IPS-18c (cell line): ENCODE results near the gene SCLY.

Experiments used
- H3K4me3 ChIP-seq: 2 replicates; pipeline ENCODE4 v1.7.0; 2013; ENCODE audit warnings: low read depth, mild to moderate bottlenecking, low read length, moderate library complexity; ENCODE audit not compliant: insufficient read depth
- H3K9me3 ChIP-seq: one replicate; pipeline ENCODE4 v1.6.1; 2013; ENCODE audit warnings: mild to moderate bottlenecking, low read length, moderate library complexity; ENCODE audit not compliant: control insufficient read depth, insufficient read depth

SCLY gene

DNA sequence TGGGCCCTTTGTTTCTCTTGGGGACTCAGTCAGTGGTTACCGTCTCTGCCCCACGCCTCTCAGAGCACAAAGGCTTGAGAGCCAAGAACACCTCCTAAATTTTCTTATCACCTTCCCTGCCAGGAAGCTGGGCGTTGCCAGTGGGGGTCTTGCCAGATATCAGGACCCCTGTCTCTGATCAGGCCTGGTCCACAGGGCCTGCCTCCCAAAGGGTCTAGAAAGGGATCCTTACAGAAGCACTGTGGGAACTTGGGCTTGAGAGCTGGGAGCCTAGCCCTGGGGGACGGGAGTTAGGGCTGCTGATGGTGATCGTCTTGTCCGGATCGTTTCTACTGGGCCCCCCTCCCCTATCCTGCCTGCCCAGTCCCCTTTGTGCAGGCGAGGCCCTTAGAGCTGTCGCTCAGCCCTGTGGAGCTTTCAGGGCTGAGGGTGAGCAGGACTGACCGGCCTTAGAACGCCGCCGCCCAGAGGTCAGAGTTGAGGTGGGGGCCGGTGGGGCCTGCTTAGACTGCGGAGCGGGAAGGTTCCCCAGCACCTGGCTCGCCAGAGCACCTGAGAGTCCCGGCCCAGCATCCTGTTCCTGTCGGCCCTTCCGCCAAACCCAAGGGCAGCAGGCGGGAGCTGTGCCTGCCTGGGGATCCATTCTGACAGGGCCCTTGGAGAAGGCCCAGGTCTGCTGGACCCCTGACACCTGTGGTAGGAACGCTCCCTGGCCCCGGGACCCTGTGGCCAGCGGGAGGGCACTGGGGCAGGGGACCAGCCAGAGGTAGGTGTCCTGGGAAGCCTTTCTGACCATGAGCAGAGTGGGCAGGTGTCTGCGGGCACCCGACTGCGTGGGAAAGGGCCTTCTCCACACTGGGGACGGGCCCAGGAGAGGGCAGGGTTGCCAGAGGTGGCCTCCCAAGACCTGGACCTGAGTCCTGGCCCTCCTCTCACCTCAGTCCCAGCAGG, 40.3 kb downstream of the SCLY start:
- H3K9me3 ChIP-seq: no peaks in the 10 kb centered on the region
- H3K4me3 ChIP-seq: no peak overlapping the region

DNA sequence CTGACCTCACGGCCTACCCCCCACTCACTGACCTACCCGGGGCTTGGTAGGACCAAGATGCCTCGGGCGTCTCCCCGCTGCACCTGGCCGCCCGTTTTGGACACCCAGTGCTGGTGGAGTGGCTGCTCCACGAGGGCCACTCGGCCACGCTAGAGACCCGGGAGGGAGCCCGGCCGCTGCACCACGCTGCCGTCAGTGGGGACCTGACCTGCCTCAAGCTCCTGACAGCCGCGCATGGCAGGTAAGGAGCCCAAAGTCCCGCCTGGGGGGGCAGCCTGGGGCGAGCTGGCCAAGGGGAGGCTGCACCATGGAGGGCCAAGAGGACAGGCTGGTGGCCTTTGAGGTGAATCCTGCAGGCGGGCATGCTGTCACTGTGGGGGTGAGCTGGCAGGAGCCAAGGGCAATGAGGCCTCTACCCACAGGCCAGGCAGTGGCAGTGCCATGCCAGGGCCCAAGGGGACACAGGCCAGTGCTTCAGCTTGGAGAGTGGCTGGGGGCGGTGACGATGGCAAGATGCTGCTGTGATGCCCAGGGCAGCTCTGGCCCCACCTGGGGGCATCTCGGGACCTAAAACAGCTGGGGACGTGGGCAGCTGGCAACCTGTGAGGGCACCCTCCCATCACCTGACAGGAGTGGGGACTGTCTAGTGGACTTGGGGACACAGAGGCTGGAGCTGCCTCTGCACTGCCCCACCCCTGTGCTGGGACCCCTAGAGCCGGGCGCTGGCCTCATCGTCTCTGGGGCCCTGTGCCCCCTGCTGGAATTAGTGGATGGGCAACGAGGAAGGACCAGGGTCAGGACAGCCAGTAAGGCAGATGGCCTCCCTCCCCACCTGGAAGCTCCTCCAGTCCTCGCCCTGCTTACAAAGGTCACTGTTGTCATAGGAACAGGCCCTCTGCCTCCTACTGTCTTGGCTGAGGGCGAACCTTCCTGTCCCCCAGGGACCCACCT, 41.4 kb downstream of the SCLY start:
- Histone ChIP-seq H3K9me3 (no peaks in the 10 kb centered on the region), H3K4me3 (no peak overlapping the region)

DNA sequence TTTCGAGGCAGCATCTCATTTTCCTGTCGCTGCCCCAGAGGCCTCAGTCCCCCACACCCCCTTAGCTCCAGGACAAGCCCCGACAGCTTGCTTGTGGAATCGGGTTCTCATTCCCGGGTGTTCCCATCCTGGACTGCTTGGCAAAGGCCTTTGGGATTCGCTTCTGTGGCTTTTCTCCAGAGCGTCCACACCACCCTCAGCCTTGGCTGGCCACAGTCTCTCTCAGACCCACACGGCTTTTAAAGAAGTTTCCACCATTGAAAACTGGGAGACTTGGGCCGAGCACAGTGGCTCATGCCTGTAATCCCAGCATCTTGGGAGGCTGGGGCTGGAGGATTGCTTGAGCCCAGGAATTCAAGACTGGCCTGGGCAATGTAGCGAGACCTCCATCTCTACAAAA, 42.1 kb downstream of the SCLY start:
- no peak overlapping the region for H3K4me3 ChIP-seq

DNA sequence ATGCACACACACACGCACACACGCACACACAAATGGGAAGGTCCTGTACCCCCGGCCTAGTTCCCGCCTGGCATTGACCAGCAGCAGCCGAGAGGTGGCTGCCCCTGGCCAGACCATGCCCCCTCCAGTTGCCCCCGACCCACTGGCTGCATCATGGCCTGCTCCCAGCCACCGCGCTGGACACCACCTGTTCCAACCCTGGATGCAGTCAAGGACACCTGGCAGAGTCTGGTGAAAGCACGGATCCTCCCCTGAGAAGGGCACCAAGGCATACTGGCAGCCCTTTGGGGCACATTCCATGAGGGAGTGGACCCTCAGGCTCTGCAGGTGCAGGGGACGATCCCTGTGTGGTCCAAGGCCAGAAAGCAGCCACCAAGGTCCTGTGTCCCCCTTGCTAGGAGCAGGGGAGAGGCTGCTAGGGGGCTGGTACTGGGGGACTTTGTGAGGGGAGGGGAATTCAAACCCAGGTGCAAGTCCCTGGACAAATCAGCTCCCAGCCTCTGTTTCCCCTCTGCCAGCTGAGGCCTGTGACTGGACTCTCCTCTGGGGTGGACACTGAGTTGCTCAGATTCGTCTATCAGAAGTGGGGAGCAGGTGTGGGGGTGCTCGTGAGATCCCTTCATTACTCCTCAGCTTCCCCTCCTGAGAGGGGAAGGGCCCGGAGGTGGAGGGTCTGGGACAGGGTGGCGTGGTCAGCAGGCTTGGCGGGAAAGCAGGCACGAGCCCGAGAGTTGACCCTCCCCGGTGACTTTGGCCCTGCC, 42.8 kb downstream of the SCLY start:
- H3K9me3 ChIP-seq: no peaks in the 10 kb centered on the region
- no peak overlapping the region for H3K4me3 ChIP-seq

More for the DNA sequence above, 42.1 kb downstream of the SCLY start:
- H3K9me3 ChIP-seq: no peaks in the 10 kb centered on the region

GRCh38 chr2:238104226-238104690, 43.5 kb downstream of the SCLY start:
- Histone ChIP-seq H3K9me3 (no peaks in the 10 kb centered on the region), H3K4me3 (no peak overlapping the region)

GRCh38 chr2:238104691-238105371, 44.0 kb downstream of the SCLY start:
- no peaks in the 10 kb centered on the region for H3K9me3 ChIP-seq
- H3K4me3 ChIP-seq: no peak overlapping the region

DNA sequence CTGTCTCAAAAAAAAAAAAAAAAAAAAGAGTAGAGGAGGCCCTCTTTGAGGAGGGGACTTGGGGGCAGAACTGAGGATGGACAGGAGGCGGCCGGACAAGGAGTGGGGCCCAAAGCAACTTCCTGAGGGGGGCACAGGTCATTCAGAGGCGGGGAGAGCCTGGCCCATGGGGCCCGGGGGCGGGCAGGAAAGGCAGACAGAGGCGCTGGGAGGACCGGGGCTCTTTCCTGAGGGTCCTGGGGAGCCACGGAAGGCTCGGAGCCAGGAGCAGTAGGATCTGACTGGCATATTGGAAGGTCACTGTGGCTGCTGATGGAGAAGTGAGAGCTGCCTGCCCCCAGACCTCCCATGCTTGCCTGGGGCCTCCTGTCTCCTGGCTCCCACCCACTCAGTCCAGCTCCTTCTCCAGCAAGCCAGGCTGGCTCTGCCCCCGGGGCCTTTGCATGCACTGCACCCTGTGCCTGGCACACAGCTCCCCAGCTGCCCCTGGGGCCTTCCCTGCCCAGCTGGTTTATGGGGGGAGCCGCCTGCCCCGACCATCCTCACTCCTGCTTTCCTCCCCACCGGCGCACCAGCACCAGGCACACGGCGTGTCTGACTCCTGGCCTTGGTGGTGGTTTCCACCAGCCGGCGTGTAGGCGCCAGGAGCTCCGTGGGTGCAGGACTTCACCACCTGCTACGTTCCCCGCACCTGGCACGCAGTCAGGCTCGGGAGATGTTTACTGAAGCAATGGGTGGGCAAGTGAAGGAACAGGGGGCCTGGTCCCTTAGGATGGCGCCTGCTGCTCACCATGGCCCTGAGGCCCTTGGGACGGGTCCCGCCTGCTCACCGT, 44.9 kb downstream of the SCLY start:
- Histone ChIP-seq H3K4me3 (no peak overlapping the region), H3K9me3 (no peaks in the 10 kb centered on the region)

- H3K4me3 ChIP-seq: no peak overlapping the region
Observed at GRCh38 chr2:238106339-238106697, 45.5 kb downstream of the SCLY start.

DNA sequence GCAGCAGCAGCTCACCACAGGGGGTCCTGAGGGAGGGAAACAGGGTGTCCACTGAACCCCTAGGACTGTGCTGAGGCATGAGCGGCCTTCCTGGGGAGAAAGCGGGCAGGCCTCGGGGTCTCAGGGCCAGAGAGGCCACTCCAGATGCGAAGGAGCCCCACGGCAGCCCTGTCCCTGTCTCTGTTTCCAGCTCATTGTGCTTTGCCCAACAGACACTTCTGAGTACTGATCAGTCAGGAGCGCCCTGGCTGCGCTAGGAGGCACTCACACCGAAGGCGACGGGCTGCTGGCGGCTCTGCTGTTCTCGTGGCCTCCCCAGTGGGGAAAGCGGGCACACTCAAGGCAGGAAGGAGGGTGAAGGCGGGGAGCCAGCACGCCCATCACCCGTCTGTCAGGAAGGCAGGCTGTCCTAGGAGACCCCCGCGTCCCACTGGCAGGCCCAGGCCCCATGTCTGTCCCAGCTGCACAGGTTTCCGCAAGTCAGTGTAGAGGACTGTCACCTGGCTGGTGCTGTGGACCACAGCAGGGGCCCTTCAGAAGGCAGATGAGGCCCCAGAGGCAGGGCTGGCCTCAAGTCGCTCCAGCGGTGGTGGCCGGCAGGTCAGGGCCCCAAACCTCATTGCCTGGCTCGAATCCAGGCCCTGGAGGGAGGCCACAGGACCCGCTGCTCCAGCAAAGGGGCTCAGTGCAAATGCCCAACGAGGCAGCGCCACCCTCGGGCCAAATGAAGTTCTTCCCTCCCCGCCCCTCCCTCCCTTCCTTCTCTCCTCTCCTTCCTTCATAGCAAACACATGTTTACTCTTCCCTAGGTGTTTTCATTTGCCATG, 46.1 kb downstream of the SCLY start:
- H3K4me3 ChIP-seq: no peak overlapping the region; the same call in 1 of the 2 replicates
- no peaks in the 10 kb centered on the region for H3K9me3 ChIP-seq

More at GRCh38 chr2:238106339-238106697, 45.5 kb downstream of the SCLY start:
- no peaks in the 10 kb centered on the region for H3K9me3 ChIP-seq

- no peak overlapping the region for H3K4me3 ChIP-seq
Observed at GRCh38 chr2:238107525-238108422, 47.0 kb downstream of the SCLY start.

GRCh38 chr2:238108423-238109183, 47.8 kb downstream of the SCLY start:
- Histone ChIP-seq H3K9me3 (no peaks in the 10 kb centered on the region), H3K4me3 (no peak overlapping the region)

More at GRCh38 chr2:238107525-238108422, 47.0 kb downstream of the SCLY start:
- no peaks in the 10 kb centered on the region for H3K9me3 ChIP-seq

GRCh38 chr2:238113611-238114010, 52.8 kb downstream of the SCLY start:
- no peak overlapping the region for H3K4me3 ChIP-seq
- no peaks in the 10 kb centered on the region for H3K9me3 ChIP-seq

GRCh38 chr2:238114331-238114841, 53.6 kb downstream of the SCLY start:
- no peaks in the 10 kb centered on the region for H3K9me3 ChIP-seq
- H3K4me3 ChIP-seq: no peak overlapping the region
